Umbilical cord (tissue), 2 donors: ENCODE data around the gene TIMM23B. TPM values are rescaled to one million over a fixed set of nuclear protein-coding genes. Genes with fewer than 3 reads are reported as not detected.
"Not testable (repeated sequence)": the region's sequence is repeated elsewhere in the genome, so short reads cannot be mapped to it uniquely, and the experiment has no call there.

Source experiments
- DNase-seq: peaks from one replicate; pipeline ENCODE4 v3.0.0-alpha.2; 2015; ENCODE audit warnings: low spot score
- total RNA-seq: library from RNA; depleted of rRNA; stranded (reverse); fragments of >200 nt; gene quantifications from one replicate; pipeline ENCODE4 v1.2.3, GENCODE V29; 2014; ENCODE audit warnings: low replicate concordance; ENCODE audit not compliant: insufficient read depth

The TIMM23B gene, protein sequence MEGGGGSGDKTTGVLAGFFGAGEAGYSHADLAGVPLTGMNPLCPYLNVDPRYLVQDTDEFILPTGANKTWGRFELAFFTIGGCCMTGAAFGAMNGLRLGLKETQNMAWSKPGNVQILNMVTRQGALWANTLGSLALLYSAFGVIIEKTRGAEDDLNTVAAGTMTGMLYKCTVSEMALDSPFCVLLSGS
- total RNA-seq, result 11.3 TPM

DNA sequence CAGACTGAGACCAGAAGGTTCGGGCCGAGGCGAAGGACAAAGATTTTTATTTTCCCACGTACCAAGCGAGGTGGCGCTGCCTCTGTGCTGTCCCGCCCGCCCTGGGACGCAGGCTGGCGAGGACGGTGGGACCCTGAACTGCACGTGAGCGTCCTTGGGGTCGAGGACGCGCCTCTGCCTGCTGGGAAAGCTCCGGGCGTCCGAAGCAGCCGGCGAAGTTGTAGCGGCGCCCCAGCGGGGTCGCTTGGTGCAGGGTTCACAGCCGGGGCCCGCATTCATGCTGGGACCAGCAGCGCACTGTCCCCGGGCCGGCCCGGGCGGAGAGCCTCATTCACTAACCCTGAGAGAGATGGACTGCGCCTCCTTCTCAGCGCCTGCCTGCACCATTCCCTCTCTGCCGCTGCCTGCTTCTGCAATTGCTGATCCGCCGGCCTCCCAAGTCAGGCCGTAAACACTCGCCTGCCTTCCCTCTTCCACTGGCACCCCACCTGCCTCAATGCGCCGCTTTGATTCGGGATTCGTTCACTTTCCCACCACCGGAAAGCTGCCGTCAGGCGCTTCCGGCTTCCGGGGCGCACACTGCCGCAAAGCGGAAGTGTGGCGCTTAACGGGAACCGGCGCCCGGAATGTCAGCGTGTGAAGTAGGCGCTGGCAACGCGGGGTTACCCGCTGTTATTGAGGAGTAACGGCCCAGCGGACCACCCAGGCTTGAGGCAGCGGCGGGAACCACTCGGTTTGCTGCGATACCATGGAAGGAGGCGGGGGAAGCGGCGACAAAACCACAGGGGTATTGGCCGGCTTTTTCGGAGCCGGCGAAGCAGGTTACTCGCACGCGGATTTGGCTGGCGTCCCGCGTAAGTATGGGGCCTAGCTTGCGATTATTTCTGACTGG lies at the start of gene TIMM23B, which contains the start of gene PARG:
Gene TIMM23B (plus strand): TSS at position 607 of the 892 bp plus-strand sequence. CDS start 142 bp downstream, at position 749.
Gene PARG (minus strand): TSS at position 581 of the 892 bp plus-strand sequence. CDS start 302 bp downstream, at position 279.
- peak; percentile 83 for DNase-seq

DNA sequence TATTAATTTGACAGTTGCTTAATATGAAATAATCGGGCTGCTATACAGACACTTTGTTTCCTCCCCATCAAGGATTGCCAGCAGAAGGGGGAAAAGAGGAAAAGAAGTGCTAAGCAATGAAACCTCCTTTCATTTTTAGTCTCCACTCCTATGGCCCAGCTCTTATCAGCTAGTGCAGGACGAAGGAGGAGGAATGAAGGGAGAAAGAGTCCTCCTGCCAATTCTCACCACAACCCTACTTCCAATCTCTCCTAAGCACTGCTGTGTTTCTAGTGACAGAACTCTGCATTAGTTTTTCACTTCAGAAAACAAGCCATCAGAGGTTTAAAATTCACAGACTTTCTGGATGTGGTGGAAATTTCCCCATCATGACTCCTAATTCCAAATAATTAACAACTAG lies 41.9 kb upstream of the TIMM23B start:
- DNase-seq, result not testable (repeated sequence)

DNA sequence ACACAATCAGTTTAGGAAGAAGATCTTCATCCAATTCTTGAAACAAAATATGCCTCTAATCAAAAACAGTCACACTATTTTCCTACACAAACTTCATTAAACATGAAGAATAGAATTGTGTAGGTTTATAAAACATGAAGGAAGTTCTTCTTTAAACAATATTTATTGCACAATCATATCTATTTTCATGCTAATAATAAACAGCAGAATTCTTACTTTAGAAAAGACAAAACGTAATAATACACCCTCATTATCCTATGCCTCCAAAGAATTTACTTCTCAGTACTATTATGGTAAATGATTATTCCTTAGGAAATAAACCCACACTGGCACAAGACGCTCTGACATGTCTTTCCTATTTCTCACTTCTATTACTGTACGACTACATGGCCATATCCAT lies 41.4 kb upstream of the TIMM23B start:
- not testable (repeated sequence) for DNase-seq

DNA sequence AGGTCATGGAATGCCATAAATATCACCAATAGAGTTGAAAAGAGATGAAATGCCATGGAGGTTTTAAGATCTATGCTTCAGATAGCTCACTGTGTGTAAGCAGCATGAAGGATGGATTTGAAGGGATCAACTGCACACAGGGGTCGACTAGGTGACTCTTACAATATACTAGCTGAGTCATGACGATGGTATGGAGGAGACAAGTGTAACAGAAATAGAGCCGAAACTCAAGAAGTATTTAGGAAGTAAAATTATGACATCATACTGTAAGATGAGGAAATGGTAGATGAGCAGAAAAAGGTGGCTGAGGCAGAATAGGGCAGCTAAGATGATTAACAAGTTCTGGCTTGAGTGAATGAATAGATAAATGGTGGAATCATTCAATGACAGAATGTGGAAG lies 38.0 kb upstream of the TIMM23B start:
- not testable (repeated sequence) for DNase-seq

DNA sequence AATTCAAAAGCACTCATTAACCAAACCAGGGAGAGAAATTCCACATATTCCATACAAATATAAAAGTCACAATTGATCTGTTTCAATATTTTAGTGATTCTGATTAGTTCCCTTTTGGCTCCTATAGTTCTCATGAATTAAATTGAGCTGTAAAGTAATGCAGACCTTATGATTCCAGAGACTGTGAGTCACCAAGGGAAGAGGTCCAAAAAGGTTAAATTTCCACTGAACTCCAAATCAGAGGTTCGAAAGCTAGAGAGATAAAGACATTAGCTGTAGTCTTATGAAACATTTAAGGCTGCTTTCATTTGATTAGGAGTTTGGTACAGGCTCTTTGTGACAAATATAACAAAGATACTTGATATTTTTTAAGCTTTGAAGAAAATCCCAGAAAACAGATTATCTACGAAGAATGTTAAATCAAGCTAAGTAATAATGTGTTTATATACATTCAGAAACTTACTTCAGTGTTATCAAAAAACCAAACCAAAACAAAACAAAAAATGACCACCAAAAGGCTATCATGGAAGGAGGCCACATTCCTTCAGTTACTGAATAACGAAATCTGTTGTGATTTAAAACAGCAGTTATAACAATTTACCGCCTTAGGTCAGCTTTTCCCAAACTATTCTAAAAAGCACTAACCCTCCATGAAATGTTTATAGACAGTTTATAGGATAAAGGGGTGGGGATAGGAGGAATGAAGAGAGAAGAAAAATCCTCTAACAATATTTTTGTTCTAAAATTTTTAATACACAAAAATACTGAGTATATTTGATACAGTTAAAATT lies 33.4 kb upstream of the TIMM23B start:
- peak; percentile 50 for DNase-seq

DNA sequence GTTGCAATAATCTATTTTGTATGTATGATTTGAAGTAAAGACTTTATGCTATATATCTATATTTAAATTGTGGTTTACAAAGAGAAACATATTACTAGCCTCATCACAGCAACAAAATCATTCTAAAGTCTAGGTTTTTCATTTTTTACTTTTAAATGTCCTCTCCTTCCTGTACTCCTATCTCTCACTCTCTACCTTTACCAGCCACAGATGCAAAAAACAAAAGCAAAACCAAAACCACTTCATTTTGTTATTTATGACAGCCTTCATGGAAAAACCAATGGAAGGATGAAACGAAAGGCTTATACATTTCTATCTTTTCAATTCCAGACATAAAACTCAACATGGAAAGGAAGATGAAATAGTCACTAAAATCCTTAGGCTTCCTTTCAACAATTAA lies 31.6 kb upstream of the TIMM23B start:
- not testable (repeated sequence) for DNase-seq

DNA sequence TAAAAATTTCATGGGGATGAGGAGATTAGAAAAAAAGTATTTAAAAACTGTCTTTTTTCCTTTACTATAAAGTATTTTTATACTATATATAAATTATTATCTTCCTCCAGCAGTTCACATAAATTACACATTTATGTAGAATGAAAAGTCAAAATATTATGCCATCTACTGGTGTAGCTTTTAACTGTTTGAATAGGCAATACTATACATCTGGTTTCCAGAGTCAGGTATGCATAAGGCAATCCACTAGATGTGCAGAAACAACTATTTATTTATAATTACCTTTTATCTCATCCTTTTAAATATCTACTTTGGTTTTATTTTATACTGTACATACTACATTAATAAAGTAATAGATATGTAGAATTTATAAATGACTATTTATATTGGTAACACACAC lies 25.4 kb upstream of the TIMM23B start:
- not testable (repeated sequence) for DNase-seq

DNA sequence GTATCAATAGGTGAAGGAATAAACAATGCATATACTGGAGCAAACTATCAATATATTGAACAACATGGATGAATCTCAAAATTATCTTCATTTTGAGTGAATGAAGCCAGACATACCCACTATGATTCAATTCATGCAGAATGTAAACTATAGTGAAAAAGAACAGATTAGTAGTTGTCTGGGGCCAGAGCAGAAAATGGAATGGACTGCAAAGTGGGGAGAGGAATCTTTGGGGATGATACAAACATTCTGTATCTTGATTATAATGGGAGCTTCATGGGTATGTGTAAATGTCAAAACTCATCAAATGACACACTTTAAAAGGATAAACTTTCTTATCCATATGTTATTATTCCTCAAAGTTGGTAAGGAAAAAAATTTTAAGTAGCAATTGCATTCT lies 23.9 kb upstream of the TIMM23B start:
- DNase-seq, result not testable (repeated sequence)

DNA sequence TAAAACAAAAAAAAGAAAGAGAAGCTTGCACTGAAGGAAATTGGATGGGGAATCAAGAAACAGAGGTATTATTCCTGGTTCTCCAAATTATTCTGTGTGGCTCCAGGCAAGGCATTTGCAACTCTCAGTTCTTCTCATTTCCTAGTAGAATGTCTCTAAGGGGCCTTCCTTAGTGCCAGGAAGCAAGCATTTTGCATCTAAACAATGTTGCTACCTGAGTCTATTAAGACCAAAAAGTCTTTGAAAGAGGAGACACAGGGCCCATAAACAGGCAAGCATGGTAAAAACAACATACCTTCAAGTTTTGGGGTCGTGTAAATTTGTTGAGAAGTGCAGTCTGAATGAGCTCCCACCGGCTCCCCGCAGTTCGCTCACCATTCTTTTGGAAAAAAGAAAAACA lies 19.8 kb upstream of the TIMM23B start:
- DNase-seq, result not testable (repeated sequence)

DNA sequence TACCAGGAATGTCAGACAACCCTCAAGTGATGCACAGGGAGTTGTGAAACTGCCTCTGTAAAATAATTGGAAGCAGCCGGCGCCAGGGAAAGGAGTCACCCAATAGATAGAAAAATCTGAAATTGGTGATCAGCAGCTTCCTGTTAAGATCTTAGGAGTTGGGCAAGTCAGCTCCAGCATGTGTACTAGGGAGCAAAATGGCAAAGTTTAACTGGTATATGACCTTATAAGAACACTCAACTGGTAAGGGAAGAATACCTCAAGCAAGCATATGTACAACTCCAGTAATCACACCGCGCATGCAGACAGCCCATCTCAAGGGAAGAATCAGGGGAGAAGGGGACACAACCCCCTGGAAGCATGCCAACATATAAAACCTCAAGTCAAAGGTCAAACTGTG lies 18.3 kb upstream of the TIMM23B start:
- DNase-seq, result not testable (repeated sequence)

DNA sequence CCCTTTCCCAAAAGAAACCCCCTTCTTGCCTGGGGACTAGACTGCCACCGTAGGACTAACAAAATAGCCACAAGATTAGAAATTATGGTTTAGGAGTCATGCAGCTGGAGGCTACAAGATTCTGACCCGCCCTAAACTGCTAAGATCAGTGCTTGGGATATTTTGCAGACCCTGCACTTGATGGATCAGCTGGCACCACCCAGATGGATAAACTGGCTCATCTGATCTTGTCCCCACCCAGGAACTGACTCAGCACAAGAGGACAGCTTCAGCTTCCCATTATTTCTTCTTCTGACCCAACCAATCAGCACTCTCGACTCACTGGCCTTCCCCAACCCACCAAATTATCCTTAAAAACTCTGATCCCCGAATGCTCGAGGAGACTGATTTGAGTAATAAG lies 10.6 kb upstream of the TIMM23B start:
- DNase-seq, result peak; percentile 80

DNA sequence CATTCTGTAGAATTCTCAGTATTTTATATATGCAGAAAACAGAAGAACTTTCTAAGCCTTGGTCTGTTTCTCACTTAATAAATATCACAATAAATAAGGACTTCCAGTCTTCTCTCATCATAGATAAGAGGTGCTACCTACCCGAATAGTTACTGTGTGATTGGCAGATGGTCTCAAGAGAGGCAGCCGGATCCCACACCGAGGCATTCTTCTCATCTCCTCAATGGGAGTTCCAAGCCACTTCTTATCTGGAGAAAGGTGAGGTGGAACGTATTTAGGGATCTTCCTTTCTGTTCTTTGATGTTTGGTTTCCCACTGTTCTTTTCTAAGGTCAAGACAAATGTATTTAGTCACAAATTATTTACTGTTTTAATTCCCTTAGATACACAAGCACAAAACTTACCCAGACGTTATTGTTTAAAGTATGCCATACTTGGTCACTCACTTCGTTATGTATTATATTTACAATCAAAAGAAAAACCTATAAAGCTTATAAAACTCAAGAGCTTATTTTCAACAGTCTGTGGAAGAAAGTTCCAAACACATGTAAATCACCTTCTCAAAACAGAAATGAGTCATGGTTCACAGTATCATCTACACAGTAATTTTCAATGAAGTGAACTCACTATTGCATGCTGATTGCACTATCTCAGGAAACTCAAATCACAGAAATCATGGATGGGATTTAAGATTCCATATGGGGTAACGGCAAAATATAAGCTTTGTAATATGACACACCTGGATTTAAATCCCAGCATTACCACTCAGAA lies 9.7 kb upstream of the TIMM23B start:
- DNase-seq, result peak; percentile 3

DNA sequence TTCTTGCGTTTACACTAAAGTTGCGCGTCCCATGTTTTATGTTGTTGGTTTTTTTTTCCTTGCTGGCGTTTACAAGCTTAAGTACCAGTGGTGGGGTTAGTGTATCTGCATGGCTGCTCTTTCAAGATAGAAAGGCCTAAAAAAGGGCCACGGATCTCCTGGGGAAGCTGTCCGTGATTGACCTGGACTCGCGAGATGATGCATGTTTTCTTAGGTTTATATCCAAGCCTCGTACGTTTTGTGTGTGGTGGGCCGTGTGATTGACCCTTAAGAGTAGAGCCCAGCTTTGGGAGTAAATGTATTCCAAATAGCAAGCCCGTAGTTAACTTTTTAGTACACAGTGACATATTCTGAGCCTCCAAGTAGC lies 469 bp downstream of the TIMM23B start:
- not testable (repeated sequence) for DNase-seq

DNA sequence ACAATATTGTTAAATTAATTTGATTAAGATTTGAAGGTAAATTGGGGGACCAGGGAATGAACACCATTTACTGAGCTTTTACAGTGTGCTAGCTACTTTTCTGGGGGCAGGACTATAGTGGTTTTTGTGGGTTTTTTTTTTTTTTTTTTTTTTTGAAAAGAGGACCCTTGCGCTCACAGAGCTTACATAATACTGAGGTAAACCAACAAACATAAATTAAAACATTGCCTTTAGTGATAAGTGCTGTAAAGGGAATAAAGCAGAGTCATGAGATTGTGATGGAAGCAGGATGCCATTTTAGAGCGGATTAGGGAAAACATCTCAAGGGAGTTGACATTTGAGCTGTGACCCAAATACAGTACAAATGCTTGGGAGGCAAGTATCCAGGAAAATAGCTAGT lies 1.8 kb downstream of the TIMM23B start:
- DNase-seq, result not testable (repeated sequence)

DNA sequence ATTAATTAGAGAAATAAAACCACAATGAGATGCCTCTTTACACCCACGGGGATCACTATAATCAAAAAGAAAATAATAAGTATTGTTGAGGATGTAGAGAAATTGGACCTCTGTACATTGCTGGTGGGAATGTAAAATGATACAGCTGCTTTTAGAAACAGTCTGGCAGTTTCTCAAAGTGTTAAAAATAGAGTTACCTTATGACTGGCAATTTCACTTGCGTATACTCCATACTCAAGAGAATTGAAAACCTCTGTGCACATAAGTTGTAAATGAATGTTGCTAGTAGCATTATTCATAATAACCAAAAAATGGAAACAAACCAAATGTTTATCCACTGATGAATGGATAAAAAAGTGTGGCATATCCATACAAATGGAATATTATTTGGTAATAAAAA lies 6.3 kb downstream of the TIMM23B start:
- DNase-seq, result not testable (repeated sequence)

DNA sequence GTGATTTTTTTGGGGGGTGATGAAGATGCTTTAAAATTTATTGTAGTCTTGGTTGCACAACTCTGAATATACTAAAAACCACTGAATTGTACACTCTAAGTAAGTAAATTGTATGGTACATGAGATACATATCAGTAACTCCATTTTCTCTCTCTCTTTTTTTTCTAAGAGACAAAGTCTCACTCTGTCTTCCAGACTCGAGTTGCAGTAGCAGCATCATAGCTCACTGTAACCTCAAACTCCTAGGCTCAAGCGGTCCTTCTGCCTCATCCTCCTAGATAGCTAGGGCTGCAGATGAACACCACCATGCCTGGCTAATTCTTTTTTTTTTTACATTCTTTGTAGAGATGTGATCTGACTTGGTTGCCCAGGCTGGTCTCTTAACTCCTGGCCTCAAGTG lies 6.9 kb downstream of the TIMM23B start:
- not testable (repeated sequence) for DNase-seq

DNA sequence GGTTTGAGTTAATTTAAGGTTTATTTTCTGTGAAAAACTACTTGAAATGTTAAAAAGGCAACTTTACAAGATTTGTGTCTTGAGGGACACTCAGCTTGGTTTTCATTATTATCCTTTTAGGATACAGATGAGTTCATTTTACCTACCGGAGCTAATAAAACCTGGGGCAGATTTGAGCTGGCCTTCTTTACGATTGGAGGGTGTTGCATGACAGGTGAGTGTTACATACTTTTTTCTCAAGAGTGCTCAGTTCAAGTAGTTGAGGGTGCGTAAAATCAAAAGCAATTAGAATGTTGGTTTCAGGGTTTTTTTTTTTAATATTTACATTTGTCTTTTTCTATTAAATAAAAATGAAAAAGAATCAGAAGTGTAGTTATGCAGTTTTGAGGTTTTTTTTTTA lies 10.2 kb downstream of the TIMM23B start:
- not testable (repeated sequence) for DNase-seq

DNA sequence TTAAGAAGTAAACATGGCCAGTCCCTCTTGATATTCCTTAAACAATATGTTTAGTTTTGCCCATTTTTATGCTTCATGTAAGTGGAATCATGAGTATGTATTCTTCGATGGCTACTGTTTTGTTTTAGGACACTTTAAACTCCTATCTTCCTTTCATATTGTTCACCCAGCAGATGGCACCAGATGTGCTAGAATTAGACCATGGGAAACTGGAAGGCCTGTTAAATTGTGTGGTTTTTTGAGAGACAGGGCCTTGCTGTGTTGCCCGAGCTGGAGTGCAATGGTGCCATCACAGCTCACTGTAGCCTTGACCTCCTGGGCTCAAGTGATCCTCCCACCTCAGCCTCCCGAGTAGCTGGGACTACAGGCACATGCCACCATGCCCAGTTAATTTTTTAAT lies 11.3 kb downstream of the TIMM23B start:
- DNase-seq, result peak; percentile 4

DNA sequence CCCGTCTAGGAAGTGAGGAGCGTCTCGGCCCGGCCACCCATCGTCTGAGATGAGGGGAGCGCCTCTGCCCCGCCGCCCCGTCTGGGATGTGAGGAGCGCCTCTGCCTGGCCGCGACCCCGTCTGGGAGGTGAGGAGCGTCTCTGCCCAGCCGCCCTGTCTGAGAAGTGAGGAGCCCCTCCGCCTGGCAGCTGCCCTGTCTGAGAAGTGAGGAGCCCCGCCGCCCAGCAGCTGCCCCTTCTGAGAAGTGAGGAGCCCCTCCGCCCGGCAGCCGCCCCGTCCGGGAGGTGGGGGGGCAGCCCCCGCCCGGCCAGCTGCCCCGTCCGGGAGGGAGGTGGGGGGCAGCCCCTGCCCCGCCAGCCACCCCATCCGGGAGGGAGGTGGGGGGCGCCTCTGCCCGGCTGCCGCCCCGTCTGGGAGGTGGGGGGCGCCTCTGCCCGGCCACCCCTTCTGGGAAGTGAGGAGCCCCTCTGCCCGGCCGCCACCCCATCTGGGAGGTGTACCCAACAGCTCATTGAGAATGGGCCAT lies 28.5 kb downstream of the TIMM23B start:
- not testable (repeated sequence) for DNase-seq

DNA sequence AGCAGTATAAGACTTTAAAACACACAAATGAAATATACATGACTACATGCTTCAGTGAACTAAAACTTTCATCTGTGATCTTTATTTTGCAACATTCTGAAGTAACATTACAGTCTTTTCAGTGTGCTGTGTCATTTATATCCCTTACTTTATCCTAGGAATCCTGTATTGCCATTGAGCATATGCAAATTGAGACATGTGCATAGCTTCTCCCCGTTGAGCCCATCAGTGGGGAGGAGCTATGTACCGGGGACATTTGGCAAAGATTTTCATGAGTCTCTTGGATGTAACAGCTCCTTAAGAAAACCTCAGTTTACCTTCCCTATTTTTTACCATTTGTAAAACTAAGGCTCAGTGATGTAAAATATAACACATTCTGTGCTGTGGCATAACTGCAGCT lies 29.6 kb downstream of the TIMM23B start:
- DNase-seq, result not testable (repeated sequence)

DNA sequence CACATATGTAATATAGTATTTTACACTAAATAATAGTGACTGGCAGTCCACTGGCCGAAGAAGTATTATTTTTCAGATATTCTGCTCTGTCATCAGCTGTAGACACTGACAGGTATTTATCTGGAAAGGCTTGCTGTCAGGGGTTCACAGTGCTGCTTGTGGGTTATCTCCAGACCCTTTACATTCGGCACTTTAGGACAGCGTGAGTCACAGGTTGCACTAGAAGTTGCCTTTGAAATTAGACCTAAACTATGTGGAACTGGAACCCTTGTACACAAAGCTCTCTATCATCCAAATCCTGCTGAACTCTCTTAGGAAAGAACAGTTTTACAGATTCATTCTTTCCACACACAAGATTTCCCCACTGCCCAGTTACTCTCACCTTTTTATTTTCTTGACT lies 30.2 kb downstream of the TIMM23B start:
- DNase-seq, result not testable (repeated sequence)
